SU-DHL-6 (cell line): ENCODE measurements around the gene FAIM2.

Experiments used
- EZH2phosphoT487 ChIP-seq: fragments of 200-600 bp; sonication (generic), shearing (Covaris generic); conservative IDR thresholded peaks from 2 replicates; pipeline ENCODE4 v1.6.1; 2018; ENCODE audit warnings: mild to moderate bottlenecking, antibody characterized with exemption, low read length, moderate library complexity, mixed read lengths
- TF ChIP-seq, protein P1 (sequence below): fragments of 200-600 bp; sonication (generic); IDR thresholded peaks from one replicate; pipeline ENCODE4 v1.5.1; 2017; ENCODE audit warnings: antibody characterized with exemption, mild to moderate bottlenecking, low read length, moderate library complexity; ENCODE audit not compliant: insufficient read depth, poor library complexity, severe bottlenecking

- TF ChIP-seq, protein P1, sequence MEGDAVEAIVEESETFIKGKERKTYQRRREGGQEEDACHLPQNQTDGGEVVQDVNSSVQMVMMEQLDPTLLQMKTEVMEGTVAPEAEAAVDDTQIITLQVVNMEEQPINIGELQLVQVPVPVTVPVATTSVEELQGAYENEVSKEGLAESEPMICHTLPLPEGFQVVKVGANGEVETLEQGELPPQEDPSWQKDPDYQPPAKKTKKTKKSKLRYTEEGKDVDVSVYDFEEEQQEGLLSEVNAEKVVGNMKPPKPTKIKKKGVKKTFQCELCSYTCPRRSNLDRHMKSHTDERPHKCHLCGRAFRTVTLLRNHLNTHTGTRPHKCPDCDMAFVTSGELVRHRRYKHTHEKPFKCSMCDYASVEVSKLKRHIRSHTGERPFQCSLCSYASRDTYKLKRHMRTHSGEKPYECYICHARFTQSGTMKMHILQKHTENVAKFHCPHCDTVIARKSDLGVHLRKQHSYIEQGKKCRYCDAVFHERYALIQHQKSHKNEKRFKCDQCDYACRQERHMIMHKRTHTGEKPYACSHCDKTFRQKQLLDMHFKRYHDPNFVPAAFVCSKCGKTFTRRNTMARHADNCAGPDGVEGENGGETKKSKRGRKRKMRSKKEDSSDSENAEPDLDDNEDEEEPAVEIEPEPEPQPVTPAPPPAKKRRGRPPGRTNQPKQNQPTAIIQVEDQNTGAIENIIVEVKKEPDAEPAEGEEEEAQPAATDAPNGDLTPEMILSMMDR: no peak
- TF ChIP-seq EZH2phosphoT487: no peak
Measured at GRCh38 chr12:49939707-49940106, 36.0 kb upstream of the FAIM2 start.
